OCI-M2 (cell line): ENCODE measurements around the gene ABHD5.

Source experiments
- DNase-seq: peaks from one replicate; lab custom pipeline; 2025; ENCODE audit not compliant: unreplicated experiment; lab: John Stamatoyannopoulos, UW

Gene ABHD5

GRCh38 chr3:43753741-43754715 is 63.3 kb downstream of the ABHD5 start:
- DNase-seq: no peak

DNA sequence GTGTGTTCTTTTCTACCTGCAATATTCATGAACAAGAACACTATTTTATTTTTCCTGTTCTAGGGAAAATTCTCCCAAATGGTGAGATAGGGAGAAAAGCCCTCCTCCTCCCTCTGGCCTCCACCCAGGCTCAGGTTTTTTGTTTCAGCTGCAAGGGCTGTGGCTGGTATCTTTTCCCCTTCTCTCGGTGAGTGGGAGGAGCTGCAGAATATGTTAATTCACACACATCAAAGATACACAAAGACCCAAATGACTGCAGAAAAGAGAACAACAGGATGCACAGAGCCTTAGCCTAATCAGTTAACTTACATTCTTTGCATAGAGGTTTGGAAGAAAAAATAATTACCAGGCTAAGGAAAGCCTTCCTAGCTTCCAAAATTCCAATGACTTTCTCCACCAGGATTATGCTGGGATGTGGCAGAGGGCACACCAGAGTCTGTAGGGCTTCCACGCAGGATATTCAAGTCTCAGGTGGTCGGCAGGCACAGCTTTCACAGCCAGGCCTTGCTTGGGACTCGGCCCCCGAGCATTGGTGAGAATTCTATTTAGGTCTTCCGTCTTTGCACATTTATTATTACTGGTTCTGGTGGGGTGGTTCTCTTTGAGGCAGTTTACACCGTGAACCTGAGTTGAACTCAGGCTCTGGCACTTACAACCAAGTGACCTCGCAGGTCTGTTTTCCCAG is 64.9 kb downstream of the ABHD5 start:
- DNase-seq: no peak

GRCh38 chr3:43757666-43758321 is 67.1 kb downstream of the ABHD5 start:
- DNase-seq: no peak

- no peak for DNase-seq
Measured at GRCh38 chr3:43758592-43759225, 68.0 kb downstream of the ABHD5 start.

GRCh38 chr3:43759297-43759782 is 68.6 kb downstream of the ABHD5 start:
- no peak for DNase-seq

- DNase-seq: no peak
Measured at GRCh38 chr3:43759938-43760337, 69.2 kb downstream of the ABHD5 start.

- DNase-seq: no peak
Measured at GRCh38 chr3:43760938-43761337, 70.2 kb downstream of the ABHD5 start.

- DNase-seq: no peak
Measured at GRCh38 chr3:43762451-43762850, 71.7 kb downstream of the ABHD5 start.

DNA sequence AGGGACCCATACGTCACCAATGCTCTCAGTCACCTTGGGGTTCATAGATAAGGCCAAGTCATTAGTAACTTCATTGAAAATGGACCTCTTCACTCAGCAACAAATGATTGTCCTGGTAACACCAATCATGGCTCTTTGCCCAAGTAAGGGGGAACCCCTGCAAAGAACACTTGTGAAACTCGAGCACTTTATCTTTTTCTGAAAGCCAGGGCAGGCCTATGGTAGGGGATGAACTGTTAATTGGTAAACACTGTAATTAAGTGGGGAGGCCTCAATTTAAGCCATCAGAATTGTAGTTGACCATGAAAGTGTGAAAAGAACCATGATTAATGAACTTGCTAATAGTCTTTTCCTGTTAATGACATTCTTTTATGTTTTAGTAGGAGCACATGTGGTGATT is 73.3 kb downstream of the ABHD5 start:
- no peak for DNase-seq

- DNase-seq: no peak
Measured at GRCh38 chr3:43764471-43764870, 73.7 kb downstream of the ABHD5 start.

GRCh38 chr3:43765521-43765971 is 74.8 kb downstream of the ABHD5 start:
- DNase-seq: no peak

- DNase-seq: no peak
Measured at GRCh38 chr3:43766672-43767465, 76.1 kb downstream of the ABHD5 start.

DNA sequence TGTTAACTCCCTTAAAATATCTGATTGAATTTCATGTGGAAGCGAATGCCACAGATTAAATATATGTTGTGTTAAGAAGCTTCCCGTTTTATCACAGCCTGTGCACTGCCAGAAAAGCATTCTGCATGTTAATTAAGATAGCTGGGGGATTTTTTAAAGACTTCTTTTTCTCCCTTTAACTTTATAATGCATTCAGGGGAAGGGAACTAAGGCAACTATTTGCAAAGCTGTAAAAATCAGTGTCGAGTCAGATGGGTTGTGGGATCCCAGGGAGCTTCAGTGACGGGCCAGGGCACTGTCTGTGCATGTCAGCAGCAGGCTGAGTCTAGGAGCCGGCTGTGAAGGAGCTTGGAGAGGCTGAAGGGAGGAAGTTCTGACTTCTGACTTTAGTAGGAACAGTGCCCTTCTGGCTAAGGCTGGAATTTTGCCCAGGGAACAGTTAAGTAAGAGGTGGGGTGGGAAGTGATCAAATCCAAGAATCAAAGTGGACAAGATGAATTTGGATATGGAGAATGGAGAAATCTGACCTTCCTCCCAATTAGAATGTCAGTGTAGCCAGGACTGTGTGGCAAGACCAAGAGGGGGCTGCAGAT is 77.7 kb downstream of the ABHD5 start:
- no peak for DNase-seq

DNA sequence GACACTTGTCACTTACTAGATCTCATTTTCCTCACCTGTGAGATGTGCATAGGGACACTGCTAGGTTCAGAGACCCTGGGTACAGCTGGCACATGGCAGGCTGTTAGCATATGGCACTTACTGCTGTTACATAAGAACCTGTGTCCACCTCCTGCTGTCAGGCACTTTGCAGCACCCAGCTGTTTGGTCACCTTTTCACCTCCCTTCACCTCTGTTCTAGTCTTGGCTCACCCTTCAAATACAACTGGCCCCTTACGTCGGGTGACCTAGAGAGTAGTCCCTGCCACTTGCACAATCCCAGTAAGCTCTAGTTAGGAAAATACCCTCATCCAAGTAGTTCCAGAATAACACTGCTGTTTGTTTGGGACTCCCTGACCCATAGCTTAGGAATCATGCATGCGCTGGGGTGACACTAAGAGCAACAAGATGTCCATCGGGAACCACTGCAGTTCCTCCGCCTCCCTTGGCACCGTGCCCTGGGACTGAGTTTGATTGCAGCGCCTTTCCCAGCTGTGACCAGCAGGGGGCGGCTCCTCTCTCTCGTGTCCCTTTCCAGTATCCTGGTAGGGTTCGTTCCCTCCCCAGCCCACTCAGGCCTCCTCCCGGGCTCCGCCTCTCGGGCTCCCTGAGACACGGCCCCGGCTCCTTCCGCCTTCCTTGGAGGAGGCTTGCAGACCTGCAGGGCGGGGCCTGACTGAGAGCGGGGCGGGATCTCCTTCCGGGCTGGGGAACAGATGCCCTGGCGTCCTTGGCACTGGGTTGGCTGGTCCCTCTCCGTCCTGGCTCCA is 78.6 kb downstream of the ABHD5 start:
- DNase-seq: no peak

- no peak for DNase-seq
Measured at GRCh38 chr3:43769885-43770425, 79.2 kb downstream of the ABHD5 start.

DNA sequence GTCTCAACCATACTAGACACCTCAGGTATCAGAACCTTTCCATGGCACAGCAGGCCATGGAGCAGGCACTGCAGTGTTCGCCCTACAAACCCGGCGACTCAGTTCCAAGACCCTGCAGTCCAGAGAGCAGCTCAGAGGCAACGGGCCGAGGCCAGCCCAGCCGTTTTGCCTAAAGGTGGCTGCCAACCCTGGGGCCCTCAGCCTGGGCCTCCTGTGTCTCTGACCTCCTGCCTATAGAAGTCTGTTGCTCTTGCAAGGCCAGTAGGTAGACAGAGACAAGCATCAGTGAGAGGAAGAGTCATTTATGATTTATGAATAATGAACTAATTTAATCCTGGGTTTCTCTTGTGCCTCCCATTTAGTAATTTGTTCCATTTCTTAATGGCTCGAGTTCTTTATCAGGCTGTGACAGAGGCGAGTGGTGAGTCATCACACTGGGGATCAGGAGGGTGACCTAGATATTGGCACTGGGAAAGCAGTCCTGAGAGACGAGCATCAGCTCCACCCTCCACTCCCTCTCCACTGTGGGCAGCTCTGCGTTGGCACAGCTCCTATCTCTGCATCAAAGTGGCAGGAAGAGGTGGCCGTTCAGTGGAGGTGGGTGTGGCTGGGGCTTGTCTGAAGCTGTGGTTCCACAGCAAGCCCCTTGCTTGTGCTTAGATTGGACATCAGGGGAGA is 79.8 kb downstream of the ABHD5 start:
- no peak for DNase-seq

- no peak for DNase-seq
Measured at GRCh38 chr3:43771610-43772009, 80.9 kb downstream of the ABHD5 start.
